MM.1S (cell line): ENCODE measurements around the gene FAM193B.

Experiments
- CTCF ChIP-seq: fragments of 300-600 bp; sonication (generic); IDR thresholded peaks from 2 replicates; pipeline ENCODE4 v1.5.1; 2016; ENCODE audit warnings: antibody characterized with exemption, low read length, mixed read lengths
- EZH2 ChIP-seq: fragments of 300-600 bp; sonication (generic); optimal IDR thresholded peaks from 2 replicates; pipeline ENCODE3; 2017; ENCODE audit warnings: low read depth, mild to moderate bottlenecking, antibody characterized with exemption, low read length, mixed read lengths

- TF ChIP-seq CTCF (no peak), EZH2 (no peak)
Observed at GRCh38 chr5:177576169-177576568, 21.8 kb upstream of the FAM193B start.
